NOMO-1 treated with dmso at 0.1 percent for 144 hours (cell line): ENCODE data around the gene HIC2.
"Not testable (repeated sequence)": the region's sequence is repeated elsewhere in the genome, so short reads cannot be mapped to it uniquely, and the experiment has no call there.

ENCODE experiments used
- DNase-seq: peaks from one replicate; lab custom pipeline; 2025; ENCODE audit not compliant: unreplicated experiment; lab: John Stamatoyannopoulos, UW

Gene HIC2, protein sequence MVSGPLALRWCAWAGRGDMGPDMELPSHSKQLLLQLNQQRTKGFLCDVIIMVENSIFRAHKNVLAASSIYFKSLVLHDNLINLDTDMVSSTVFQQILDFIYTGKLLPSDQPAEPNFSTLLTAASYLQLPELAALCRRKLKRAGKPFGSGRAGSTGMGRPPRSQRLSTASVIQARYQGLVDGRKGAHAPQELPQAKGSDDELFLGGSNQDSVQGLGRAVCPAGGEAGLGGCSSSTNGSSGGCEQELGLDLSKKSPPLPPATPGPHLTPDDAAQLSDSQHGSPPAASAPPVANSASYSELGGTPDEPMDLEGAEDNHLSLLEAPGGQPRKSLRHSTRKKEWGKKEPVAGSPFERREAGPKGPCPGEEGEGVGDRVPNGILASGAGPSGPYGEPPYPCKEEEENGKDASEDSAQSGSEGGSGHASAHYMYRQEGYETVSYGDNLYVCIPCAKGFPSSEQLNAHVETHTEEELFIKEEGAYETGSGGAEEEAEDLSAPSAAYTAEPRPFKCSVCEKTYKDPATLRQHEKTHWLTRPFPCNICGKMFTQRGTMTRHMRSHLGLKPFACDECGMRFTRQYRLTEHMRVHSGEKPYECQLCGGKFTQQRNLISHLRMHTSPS

GRCh38 chr22:21417227-21417746 is at the start of gene HIC2:
Gene HIC2, plus strand, starts transcription at chr22:21417371. Its CDS starts 25,461 bp downstream, at chr22:21442832.
- not testable (repeated sequence) for DNase-seq

DNA sequence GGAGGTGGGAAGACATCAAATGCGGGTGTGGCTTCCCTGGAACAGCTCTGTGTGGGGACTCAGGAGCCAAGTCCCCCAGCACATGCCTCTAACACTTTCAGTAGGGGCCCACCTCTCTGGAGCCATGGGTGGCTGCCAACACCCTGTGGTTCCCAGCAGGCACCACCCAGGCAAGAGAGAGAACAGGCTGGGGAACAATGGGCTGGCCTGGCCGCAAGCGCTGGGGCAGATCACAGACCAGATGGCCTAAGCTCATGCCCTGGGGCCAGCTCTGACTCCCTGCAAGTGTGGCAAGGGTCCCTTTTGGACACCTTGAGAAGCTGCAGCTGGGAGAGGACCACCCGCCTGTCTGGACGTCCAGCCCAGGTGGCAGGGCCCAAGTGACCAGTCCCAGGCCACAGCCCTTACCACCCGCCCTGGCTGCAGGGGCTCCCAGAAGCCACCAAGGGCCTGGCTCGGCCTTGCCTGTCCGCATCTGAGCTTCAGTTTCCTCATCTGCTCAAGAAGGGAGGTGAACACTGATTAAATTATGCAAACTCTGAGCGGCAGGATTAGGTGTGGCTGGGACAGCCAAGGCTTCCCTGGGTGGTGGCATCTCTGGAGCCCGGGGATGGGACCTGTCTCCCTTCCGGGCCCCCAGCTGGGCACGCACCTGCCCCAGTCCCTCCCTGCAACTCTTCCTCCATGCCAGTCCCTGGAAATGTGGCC is 48.4 kb upstream of the HIC2 start:
- not testable (repeated sequence) for DNase-seq

GRCh38 chr22:21375880-21376279 is 41.3 kb upstream of the HIC2 start:
- DNase-seq, result not testable (repeated sequence)

DNA sequence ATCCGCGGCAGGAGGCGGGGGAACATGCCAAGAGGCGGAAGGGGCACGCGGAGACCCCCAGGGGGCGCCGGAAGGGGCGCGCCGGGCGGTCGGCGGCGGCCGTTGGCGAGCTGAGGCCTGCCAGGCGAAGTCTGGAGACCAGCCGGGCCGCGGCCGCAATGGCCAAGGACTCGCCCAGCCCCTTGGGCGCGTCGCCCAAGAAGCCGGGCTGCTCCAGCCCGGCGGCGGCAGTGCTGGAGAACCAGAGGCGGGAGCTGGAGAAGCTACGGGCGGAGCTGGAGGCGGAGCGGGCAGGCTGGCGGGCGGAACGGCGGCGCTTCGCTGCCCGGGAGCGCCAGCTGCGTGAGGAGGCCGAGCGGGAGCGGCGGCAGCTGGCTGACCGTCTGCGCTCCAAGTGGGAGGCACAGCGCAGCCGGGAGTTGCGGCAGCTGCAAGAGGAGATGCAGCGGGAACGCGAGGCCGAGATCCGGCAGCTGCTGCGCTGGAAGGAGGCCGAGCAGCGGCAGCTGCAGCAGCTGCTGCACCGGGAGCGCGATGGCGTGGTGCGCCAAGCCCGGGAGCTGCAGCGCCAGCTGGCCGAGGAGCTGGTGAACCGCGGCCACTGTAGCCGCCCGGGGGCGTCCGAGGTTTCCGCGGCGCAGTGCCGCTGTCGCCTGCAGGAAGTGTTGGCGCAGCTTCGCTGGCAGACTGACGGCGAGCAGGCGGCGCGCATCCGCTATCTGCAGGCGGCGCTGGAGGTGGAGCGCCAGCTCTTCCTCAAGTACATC is 33.3 kb upstream of the HIC2 start, which contains the start of gene RIMBP3B:
Gene RIMBP3B, plus strand, starts transcription at position 51 of the 767 bp plus-strand sequence. Its CDS starts 108 bp downstream, at position 159.
- DNase-seq, result not testable (repeated sequence)

DNA sequence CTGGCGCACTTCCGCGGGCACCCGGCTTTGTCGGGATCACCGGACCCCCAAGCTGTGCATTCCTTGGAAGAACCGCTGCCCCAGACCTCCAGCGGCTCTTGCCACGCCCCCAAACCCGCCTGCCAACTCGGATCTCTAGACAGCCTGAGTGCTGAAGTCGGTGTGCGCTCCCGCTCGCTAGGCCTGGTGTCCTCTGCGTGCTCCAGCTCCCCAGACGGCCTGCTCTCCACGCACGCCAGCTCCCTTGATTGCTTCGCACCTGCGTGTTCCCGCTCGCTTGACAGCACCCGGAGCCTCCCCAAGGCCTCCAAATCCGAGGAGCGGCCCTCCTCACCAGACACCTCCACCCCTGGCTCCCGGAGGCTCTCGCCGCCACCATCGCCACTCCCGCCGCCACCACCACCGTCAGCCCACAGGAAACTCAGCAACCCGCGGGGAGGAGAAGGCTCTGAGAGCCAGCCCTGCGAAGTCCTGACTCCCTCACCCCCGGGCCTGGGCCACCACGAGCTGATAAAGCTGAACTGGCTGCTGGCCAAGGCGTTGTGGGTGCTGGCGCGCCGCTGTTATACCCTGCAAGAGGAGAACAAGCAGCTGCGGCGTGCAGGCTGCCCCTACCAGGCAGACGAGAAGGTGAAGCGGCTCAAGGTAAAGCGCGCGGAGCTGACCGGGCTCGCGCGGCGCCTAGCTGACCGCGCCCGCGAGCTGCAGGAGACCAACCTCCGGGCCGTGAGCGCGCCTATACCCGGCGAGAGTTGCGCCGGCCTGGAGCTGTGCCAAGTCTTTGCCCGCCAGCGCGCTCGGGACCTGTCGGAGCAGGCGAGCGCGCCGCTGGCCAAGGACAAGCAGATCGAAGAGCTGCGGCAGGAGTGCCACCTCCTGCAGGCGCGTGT is 32.5 kb upstream of the HIC2 start:
- DNase-seq, result not testable (repeated sequence)

GRCh38 chr22:21389480-21389879 is 27.7 kb upstream of the HIC2 start:
- not testable (repeated sequence) for DNase-seq

DNA sequence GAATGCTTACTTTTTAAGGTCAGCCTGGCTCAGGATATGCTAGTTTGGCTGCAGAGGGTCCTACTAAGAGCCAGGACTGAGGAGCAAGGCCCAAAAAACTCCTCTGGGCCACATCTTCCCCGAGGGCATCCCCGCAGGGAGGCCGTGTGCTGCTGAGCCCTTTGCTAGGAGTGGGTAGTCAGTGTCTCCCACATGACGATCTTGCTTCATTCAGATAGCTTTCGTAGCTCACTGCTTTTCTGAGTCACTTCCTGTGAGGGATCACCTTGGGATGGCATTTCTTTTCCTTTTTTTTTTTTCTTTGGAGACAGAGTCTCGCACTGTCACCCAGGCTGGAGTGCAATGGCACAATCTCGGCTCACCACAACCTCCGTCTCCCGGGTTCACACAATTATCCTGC is 27.2 kb upstream of the HIC2 start:
- not testable (repeated sequence) for DNase-seq

DNA sequence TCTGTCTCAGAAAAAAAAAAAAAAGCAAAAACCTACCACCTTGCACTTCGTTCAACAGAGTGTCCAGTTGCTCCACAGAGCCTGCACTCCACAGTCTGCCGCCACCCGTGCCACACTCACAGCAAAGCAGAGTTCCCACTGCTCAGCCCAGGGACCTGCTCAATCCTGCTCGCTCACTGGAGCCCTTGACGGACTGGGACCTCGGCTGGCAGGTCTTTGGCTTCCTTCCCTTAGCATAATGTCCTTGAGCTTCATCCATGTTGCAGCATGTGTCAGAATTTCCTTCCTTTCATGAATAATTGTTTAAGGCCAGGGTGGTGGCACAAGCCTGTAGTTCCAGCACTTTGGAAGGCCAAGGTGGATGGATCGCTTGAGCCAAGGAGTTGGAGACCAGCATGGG is 22.6 kb upstream of the HIC2 start:
- not testable (repeated sequence) for DNase-seq

- DNase-seq, result not testable (repeated sequence)
These were observed 15.8 kb upstream of the HIC2 start for GRCh38 chr22:21401197-21401969.

DNA sequence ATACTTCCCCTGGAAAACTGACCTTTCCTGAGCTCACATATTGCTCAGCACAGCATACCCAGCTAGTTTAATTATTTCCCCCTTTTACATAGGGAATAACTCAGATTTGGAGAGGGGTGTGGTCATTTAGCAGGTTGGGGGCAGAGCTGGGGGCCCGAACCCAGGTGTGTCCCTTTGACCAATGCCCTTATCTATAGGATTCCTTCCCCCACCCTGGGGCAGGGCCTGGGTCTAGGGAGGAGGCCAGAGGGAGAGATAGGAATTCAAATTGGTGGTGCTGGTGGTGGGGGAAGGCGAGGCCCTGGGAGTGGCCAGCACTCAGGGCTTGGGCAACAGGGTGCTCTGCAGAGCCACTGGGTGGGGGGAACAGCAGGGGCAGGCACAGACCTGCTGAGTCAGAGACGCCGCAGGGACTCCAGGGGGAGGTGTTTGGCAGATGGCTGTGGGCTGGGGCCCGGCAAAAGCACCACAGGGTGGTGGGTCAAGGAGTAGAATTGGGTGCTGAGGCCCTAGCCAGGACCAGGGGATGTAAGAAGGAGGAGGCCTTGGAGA is 14.3 kb upstream of the HIC2 start:
- not testable (repeated sequence) for DNase-seq

DNA sequence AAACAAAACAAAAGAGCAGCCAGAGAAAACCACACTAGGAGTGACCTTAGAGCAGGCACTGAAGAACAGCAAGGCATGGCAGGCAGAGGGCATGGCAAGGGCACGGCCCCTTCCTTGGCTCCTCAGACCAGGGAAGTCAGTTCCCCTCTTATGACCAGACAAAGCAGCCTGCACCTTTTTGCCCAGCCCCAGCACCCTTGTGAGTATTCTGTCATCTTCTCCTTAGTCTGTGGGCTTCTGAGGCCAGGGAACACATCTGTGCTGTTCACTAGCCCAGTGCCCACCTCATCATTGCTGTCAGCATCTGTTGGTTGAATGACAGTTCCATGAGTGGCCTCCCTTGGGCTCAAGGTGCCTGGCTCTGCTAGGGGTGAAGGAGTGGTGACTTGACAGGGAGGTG is 10.0 kb upstream of the HIC2 start:
- not testable (repeated sequence) for DNase-seq

DNA sequence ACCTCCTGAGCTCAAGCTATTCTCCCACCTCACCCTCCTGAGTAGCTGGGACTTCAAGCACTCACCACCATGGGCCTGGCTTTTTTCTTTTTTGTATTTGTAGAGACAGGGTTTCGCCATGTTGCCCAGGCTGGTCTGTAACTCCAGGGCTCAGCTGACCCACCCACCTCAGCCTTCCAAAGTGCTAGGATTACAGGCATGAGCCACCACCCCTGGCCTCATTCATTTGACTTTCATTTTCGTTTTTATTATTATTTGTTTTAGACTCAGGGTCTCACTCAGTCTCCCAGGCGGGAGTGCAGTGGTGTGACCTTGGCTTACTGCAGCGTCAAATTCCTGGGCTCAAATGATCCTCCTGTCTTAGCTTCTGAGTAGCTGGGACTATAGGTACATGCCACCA is 9.4 kb upstream of the HIC2 start:
- not testable (repeated sequence) for DNase-seq

DNA sequence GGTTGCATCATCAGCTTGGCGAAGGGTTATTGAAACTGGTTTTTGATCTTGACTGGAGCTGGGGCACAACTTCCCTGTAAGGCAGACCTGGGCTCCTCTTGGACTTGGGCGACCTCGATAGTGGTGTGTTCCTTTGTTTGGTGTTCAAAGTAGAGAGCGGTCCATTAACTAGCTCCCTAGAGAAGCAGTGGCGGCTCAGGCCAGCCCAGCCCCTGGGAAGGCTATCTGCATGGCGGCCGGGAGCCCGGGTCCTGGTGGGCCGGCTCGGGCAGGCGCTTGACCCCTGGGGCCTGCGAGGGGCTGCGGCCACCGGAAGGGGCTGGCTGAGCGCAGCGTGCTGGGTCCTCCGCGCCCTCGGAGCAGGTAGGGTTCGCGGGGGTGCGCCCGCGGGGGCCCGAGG is 796 bp upstream of the HIC2 start:
- not testable (repeated sequence) for DNase-seq

- not testable (repeated sequence) for DNase-seq
These were observed 682 bp downstream of the HIC2 start for GRCh38 chr22:21417853-21418252.

DNA sequence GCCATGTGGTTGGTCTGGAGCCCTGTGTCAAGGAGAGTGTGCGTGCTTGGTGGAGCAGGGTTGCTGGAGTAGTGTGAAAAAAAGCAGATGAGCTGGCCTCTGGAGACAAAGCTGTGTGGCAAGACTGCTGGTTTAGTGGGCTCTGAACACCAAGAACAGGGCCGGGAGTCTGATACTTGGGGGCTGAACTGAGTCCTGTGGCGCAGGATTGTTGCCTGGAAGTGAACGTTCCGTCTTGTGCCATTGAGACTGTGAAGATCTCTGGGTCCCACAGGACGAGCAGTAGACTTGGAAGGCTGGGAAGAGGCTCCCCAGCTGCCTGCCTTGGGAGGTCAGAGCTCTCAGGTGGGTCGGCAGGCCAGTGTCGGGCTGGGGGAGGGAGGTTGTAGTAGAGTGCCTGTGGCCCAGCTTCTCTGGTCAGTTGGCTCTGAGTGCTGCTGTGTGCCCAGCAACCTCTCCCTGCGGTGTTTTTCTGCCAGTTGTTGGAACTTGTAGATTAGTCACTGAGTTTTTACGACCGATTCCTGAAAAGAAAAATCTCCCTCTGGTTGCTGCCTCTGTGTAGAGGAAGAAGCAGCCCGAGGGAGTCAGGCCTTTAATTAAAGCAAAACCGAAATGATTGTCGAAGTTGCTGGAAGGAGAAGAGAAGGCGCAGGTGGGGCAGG is 1.9 kb downstream of the HIC2 start:
- DNase-seq, result not testable (repeated sequence)

- not testable (repeated sequence) for DNase-seq
These were observed 3.1 kb downstream of the HIC2 start for GRCh38 chr22:21420180-21420763.

DNA sequence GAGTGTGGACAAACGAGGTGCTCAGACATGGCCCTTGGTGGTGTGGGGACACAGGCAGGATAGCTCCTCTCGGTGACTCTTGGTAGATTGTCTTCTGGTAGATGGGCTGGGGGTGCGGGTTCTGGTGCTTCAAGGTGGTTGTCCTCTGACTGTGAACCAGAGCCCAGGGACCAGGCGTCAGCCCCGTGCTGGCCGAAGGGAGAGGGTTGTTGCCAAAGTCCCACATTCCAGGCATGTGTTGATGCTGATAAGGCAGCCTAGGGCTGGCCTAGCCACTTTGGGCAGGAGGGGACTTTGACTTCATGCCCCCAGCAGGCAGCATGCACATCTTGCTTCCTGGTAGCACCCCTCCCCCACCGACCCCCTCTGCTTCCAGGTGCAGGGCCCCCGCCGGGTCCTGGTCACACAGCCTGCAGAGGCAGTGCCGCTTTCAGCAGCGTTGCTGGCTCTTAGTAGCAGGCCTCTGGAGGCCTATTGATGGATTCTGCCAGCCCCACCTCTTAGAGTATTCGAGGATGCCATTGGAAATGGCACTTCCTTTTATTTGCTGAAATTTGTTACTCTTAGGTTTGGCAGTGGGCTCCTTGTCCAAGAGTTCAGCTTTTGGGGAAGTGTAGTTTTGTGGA is 7.0 kb downstream of the HIC2 start:
- not testable (repeated sequence) for DNase-seq
